ENCODE measurements around the gene BUD31. TPM values are rescaled to one million over a fixed set of nuclear protein-coding genes. Genes with fewer than 3 reads are reported as not detected.
"Not testable (repeated sequence)": the region's sequence is repeated elsewhere in the genome, so short reads cannot be mapped to it uniquely, and the experiment has no call there.

Gene BUD31
- total RNA-seq, 1 donor = 124 TPM

DNA sequence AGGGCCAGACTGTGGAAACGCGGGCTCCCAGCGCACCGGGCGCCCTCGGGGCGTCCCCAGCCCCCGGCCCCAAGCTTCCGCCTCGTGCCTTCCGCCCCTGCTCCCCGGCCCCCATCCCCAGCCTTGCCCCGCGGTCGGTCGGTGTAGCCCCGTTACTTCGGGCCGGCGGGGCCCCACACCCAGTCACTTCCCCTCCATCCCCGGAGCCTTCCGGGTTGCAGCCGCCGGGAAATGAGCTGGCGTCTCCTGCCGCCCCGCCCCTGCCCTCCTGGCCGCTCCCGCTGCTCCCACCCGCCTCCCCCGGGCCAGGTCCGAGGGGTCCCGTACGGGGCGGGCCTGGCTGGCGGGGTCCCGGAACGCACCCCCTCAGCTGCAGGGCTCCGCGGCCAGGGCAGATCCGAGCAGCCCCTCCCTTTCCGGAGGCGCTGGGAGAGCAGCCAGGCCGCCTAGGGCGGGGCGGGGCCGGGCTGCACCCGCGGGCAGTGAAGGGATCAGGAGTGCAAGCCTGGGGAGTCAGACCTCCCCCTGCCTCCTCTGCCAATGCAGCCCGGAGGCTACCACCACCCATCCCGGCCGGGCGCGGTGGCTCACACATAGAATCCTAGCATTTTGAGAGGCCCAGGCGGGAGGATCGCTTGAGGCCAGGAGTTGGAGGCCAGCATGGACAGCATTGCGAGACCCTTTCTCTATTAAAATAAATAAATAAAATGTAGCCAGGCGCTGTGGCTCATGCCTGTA lies 33.5 kb upstream of the BUD31 start:
- Histone ChIP-seq H3K27me3 (ENCODE audit: insufficient read depth, low read length) (no peaks in the 10 kb centered on the region), H3K4me1 (ENCODE audit: insufficient read depth, low read length) (peaks cover 25% of the 10 kb centered on the region), H3K4me2 (ENCODE audit: insufficient read depth, low read length) (peak overlapping the region; percentile 78), H3K36me3 (ENCODE audit: insufficient read depth, low read length) (peaks cover 6% of the 10 kb centered on the region), H3K27ac (ENCODE audit: low read depth, low read length) (peak overlapping the region; percentile 37), H2AFZ (ENCODE audit: low read length) (no peak overlapping the region), H3K4me3 (ENCODE audit: insufficient read depth, low read length) (peak overlapping the region; percentile 76), H4K20me1 (ENCODE audit: insufficient read depth, low read length) (peaks cover 22% of the 10 kb centered on the region), H3K9me3 (ENCODE audit: low read depth, low read length) (no peaks in the 10 kb centered on the region), H3K79me2 (ENCODE audit: insufficient read depth, low read length) (peaks cover 37% of the 10 kb centered on the region)
- peak; percentile 97 for DNase-seq (ENCODE audit: insufficient read length, low spot score, missing footprints)
- no peak for TF ChIP-seq CTCF (IDR thresholded peaks at IDR 0.05; ENCODE audit: extremely low read depth, low read depth, low read length)

- TF ChIP-seq CTCF (IDR thresholded peaks at IDR 0.05; ENCODE audit: extremely low read depth, low read depth, low read length) = no peak
- peaks cover 74% of the 10 kb centered on the region for H3K79me2 ChIP-seq (ENCODE audit: insufficient read depth, low read length)
- H3K4me3 ChIP-seq (ENCODE audit: insufficient read depth, low read length) = no peak overlapping the region
- peak; percentile 99 for DNase-seq (ENCODE audit: insufficient read length, low spot score, missing footprints)
- peaks cover 24% of the 10 kb centered on the region for H3K4me1 ChIP-seq (ENCODE audit: insufficient read depth, low read length)
- H3K4me2 ChIP-seq (ENCODE audit: insufficient read depth, low read length) = peak overlapping the region; percentile 67
- no peaks in the 10 kb centered on the region for H3K9me3 ChIP-seq (ENCODE audit: low read depth, low read length)
- H3K27me3 ChIP-seq (ENCODE audit: insufficient read depth, low read length) = no peaks in the 10 kb centered on the region
- H4K20me1 ChIP-seq (ENCODE audit: insufficient read depth, low read length) = peaks cover 49% of the 10 kb centered on the region
- H3K27ac ChIP-seq (ENCODE audit: low read depth, low read length) = peak overlapping the region; percentile 75
- peaks cover 26% of the 10 kb centered on the region for H3K36me3 ChIP-seq (ENCODE audit: insufficient read depth, low read length)
- H2AFZ ChIP-seq (ENCODE audit: low read length) = no peak overlapping the region
Observed at GRCh38 chr7:99379043-99379577, 29.7 kb upstream of the BUD31 start.

DNA sequence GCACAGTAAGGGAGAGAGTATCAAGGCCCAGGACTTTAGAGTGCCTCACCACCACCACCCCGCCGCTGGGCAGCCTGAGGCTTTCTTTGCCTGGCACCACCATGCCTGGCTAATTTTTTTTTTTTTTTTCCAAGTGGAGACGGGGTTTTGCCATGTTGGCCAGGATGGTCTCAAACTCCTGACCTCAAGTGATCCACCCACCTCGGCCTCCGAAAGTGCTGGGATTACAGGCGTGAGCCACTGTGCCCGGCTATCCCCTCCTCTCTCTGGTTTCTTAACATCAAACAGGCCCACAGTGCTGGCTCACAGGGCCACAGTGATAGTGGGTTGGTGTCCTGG lies 29.1 kb upstream of the BUD31 start:
- peak overlapping the region; percentile 38 for H3K4me3 ChIP-seq (ENCODE audit: insufficient read depth, low read length)
- H3K4me1 ChIP-seq (ENCODE audit: insufficient read depth, low read length) = peaks cover 24% of the 10 kb centered on the region
- not testable (repeated sequence) for H3K9me3 ChIP-seq (ENCODE audit: low read depth, low read length); H2AFZ ChIP-seq (ENCODE audit: low read length); DNase-seq (ENCODE audit: insufficient read length, low spot score, missing footprints); H3K27me3 ChIP-seq (ENCODE audit: insufficient read depth, low read length)
- H3K79me2 ChIP-seq (ENCODE audit: insufficient read depth, low read length) = peaks cover 80% of the 10 kb centered on the region
- peak overlapping the region; percentile 75 for H3K27ac ChIP-seq (ENCODE audit: low read depth, low read length)
- peaks cover 31% of the 10 kb centered on the region for H3K36me3 ChIP-seq (ENCODE audit: insufficient read depth, low read length)
- peaks cover 55% of the 10 kb centered on the region for H4K20me1 ChIP-seq (ENCODE audit: insufficient read depth, low read length)
- peak overlapping the region; percentile 67 for H3K4me2 ChIP-seq (ENCODE audit: insufficient read depth, low read length)

DNA sequence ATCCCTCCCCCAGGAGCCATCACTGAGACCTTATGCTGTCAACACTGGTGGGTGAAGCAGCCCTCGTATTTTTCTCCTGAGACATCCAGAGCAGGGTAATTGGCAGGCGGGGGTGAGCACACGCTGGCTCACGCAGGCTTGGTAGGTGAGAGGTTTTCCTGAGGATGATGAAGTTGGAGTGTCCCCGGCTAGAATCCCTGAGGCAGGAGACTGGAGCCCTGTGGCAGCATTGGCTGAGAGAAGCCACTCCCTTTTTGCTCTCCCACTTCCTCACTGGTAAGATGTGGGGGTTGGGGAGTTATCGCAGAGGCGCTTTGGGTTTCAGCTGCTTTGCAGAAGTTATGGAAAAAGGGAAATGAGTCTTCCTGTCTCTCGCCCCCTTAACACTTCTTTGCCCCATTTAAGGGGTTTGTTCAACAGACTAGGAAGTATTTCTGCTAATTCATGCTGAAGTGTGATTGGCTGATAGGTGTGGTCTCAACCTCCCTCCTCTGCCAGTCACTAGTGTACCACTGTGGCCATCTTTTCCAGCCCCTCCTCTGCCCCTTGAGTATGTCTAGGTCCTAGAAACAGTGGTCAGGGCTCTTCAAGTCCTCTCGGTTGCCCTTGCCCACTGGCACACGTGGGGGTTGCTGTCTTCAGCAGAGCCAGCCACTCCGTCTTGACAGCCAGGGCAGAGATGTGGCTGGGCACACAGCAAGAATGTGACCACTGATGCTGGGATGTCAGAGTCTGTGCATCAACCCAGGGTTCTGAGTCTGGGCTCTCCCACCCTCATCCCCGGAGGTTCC lies 28.5 kb upstream of the BUD31 start:
- H2AFZ ChIP-seq (ENCODE audit: low read length) = no peak overlapping the region
- no peaks in the 10 kb centered on the region for H3K9me3 ChIP-seq (ENCODE audit: low read depth, low read length)
- H3K79me2 ChIP-seq (ENCODE audit: insufficient read depth, low read length) = peaks cover 75% of the 10 kb centered on the region
- peak; percentile 80 for DNase-seq (ENCODE audit: insufficient read length, low spot score, missing footprints)
- peak overlapping the region; percentile 75 for H3K27ac ChIP-seq (ENCODE audit: low read depth, low read length)
- H3K36me3 ChIP-seq (ENCODE audit: insufficient read depth, low read length) = peaks cover 31% of the 10 kb centered on the region
- H3K27me3 ChIP-seq (ENCODE audit: insufficient read depth, low read length) = no peaks in the 10 kb centered on the region
- H3K4me3 ChIP-seq (ENCODE audit: insufficient read depth, low read length) = peak overlapping the region; percentile 38
- peaks cover 24% of the 10 kb centered on the region for H3K4me1 ChIP-seq (ENCODE audit: insufficient read depth, low read length)
- peak overlapping the region; percentile 67 for H3K4me2 ChIP-seq (ENCODE audit: insufficient read depth, low read length)
- peaks cover 56% of the 10 kb centered on the region for H4K20me1 ChIP-seq (ENCODE audit: insufficient read depth, low read length)
- TF ChIP-seq CTCF (IDR thresholded peaks at IDR 0.05; ENCODE audit: extremely low read depth, low read depth, low read length) = no peak

Measured in osteoblast (primary cell).